Endothelial cell of umbilical vein (primary cell): ENCODE data around the gene LEO1. TPM values are rescaled to one million over a fixed set of nuclear protein-coding genes. Genes with fewer than 3 reads are reported as not detected.

Experiments used
- BruUV-seq: library from RNA; stranded (reverse); fragments of 400-500 nt; replicated peaks from 2 replicates; lab custom pipeline; 2021; lab: Mats Ljungman, UMichigan
- CTCF ChIA-PET: fragments of 300-600, 350-600 bp; sonication (Branson Sonifier 250); formaldehyde crosslinking; loops from one replicate; lab custom pipeline; 2021; ENCODE audit warnings: antibody characterized with exemption, inconsistent platforms; lab: Charles Lee
- POLR2A ChIA-PET: fragments of 300-600, 350-600 bp; sonication (Branson Sonifier 250); formaldehyde crosslinking; loops from one replicate; lab custom pipeline; 2021; ENCODE audit warnings: antibody characterized with exemption, inconsistent platforms; lab: Charles Lee
- DNase-seq: peaks from one replicate; pipeline ENCODE4 v3.0.0-alpha.2; 2011; ENCODE audit warnings: low read depth, low spot score
- FAIRE-seq: peaks from 2 replicates; lab custom pipeline; 2011; peaks lifted over from hg19 to GRCh38; lab: Jason Lieb, UNC
- H2AFZ ChIP-seq: 2 replicates; pipeline ENCODE4 v1.6.0; 2012; ENCODE audit warnings: low read depth, low read length, control low read depth, inconsistent platforms
- H3K27ac ChIP-seq: 2 replicates; pipeline ENCODE4 v1.5.1; 2011; ENCODE audit warnings: low read depth, mild to moderate bottlenecking, control low read depth, low read length, moderate library complexity; ENCODE audit not compliant: insufficient read depth
- H3K27me3 ChIP-seq, 2 experiments: 2 replicates each; pipeline versions ENCODE4 v1.6.0 to v1.6.1; 2011; ENCODE audit warnings: low read length in 2 of 2, mixed read lengths in 1 of 2; ENCODE audit not compliant: control insufficient read depth in 2 of 2, insufficient read depth in 2 of 2
- H3K36me3 ChIP-seq, 2 experiments: 2 replicates in 1 of 2; 3 replicates in 1 of 2; pipeline ENCODE4 v1.5.1; 2011; ENCODE audit warnings: low read length in 2 of 2, mild to moderate bottlenecking in 1 of 2, moderate library complexity in 1 of 2; ENCODE audit not compliant: control insufficient read depth in 2 of 2, insufficient read depth in 2 of 2; ENCODE audit errors: extremely low read depth in 1 of 2
- H3K4me1 ChIP-seq: 3 replicates; pipeline ENCODE4 v1.5.1; 2011; ENCODE audit warnings: mild to moderate bottlenecking, low read length; ENCODE audit not compliant: control insufficient read depth, insufficient read depth; ENCODE audit errors: extremely low read depth
- H3K4me2 ChIP-seq: 2 replicates; pipeline ENCODE4 v1.6.1; 2011; ENCODE audit warnings: low read length, control low read depth, mixed read lengths; ENCODE audit not compliant: insufficient read depth
- H3K4me3 ChIP-seq, 3 experiments: fragments of 200-600 bp in 1 of 3; sonication (generic), shearing (Covaris generic) in 1 of 3; replicated peaks in 1 of 3; 2 replicates each; pipeline ENCODE4 v1.5.1; 2011 to 2016; ENCODE audit warnings: control low read depth in 3 of 3, low read length in 3 of 3, mild to moderate bottlenecking in 2 of 3, inconsistent platforms in 1 of 3, low read depth in 1 of 3, moderate library complexity in 1 of 3; ENCODE audit not compliant: insufficient read depth in 1 of 3
- H3K79me2 ChIP-seq: 2 replicates; pipeline ENCODE4 v1.6.0; 2012; ENCODE audit warnings: low read length, inconsistent platforms; ENCODE audit not compliant: control insufficient read depth, insufficient read depth
- H3K9ac ChIP-seq: replicated peaks from 2 replicates; pipeline ENCODE3; 2011; ENCODE audit warnings: low read length, control low read depth; ENCODE audit not compliant: insufficient read depth; ENCODE audit errors: extremely low read depth
- H3K9me1 ChIP-seq: replicated peaks from 3 replicates; pipeline ENCODE4 v1.6.0; 2011; ENCODE audit warnings: mild to moderate bottlenecking, low read length; ENCODE audit not compliant: control insufficient read depth, insufficient read depth; ENCODE audit errors: extremely low read depth
- H3K9me3 ChIP-seq: replicated peaks from 2 replicates; pipeline ENCODE4 v1.5.1; 2012; ENCODE audit warnings: low read length, inconsistent platforms; ENCODE audit not compliant: control insufficient read depth, insufficient read depth
- H4K20me1 ChIP-seq: replicated peaks from 2 replicates; pipeline ENCODE3; 2011; ENCODE audit warnings: mild to moderate bottlenecking, low read length; ENCODE audit not compliant: control insufficient read depth, insufficient read depth; ENCODE audit errors: extremely low read depth
- EZH2 ChIP-seq: IDR thresholded peaks from 2 replicates; pipeline ENCODE4 v1.6.1; 2012; ENCODE audit warnings: borderline replicate concordance, low read depth, mild to moderate bottlenecking, moderate library complexity, low read length, inconsistent platforms; ENCODE audit not compliant: severe bottlenecking
- FOS ChIP-seq: IDR thresholded peaks from 2 replicates; pipeline ENCODE4 v1.6.1; 2011; ENCODE audit warnings: mild to moderate bottlenecking, low read length, moderate library complexity, borderline replicate concordance; ENCODE audit not compliant: insufficient read depth
- GATA2 ChIP-seq: IDR thresholded peaks from 2 replicates; pipeline ENCODE4 v1.7.0; 2011; ENCODE audit warnings: low read depth, mild to moderate bottlenecking, moderate library complexity, mixed read lengths, low read length; ENCODE audit not compliant: insufficient read length, insufficient read depth
- JUN ChIP-seq: IDR thresholded peaks from 2 replicates; pipeline ENCODE4 v1.6.1; 2011; ENCODE audit warnings: borderline replicate concordance, low read depth; ENCODE audit not compliant: insufficient read length, insufficient read depth
- MYC ChIP-seq: IDR thresholded peaks from one replicate; pipeline ENCODE4 v1.6.1; 2011; ENCODE audit warnings: mild to moderate bottlenecking, low read depth, low read length
- POLR2A ChIP-seq: IDR thresholded peaks from 2 replicates; pipeline ENCODE4 v1.6.1; 2012; ENCODE audit warnings: low read depth, mild to moderate bottlenecking, control low read depth, low read length
- POLR2AphosphoS5 ChIP-seq: IDR thresholded peaks from 2 replicates; pipeline ENCODE4 v1.6.1; 2012; ENCODE audit warnings: low read depth, mild to moderate bottlenecking, control low read depth, low read length, moderate library complexity; ENCODE audit not compliant: insufficient read depth
- dilution Hi-C: fragments of 300-500 bp; cut with MboI; formaldehyde crosslinking; loops from one replicate; pipeline ENCODE4 v1.15.0; 2019; ENCODE audit warnings: low sequenced_read_pairs; ENCODE audit not compliant: extremely low pct_ligation_motif_present
- intact Hi-C: fragments of 100-400 bp; cut with micrococcal nuclease; formaldehyde crosslinking; loops from one replicate; pipeline ENCODE4 v1.10.0; 2022
- polyA plus RNA-seq, 4 experiments: library from polyadenylated mRNA; depleted of rRNA in 3 of 4; stranded (reverse) in 3 of 4; unstranded in 1 of 4; fragments of >200 nt; gene quantifications; 2 replicates each; pipeline versions ENCODE4 v1.2.1 to v1.2.3, GENCODE V29; 2011 to 2012; ENCODE audit warnings: missing spikeins in 1 of 4
- total RNA-seq: library from RNA; stranded (reverse); gene quantifications from 2 replicates; pipeline ENCODE4 v1.2.3, GENCODE V29; 2021
- TF ChIP-seq, protein P1 (sequence below): IDR thresholded peaks from 2 replicates; pipeline ENCODE4 v1.6.1; 2011; ENCODE audit not compliant: insufficient read depth, insufficient read length
- TF ChIP-seq, protein P2 (sequence below), 2 donors: IDR thresholded peaks; 1 replicate in 1 of 2; 2 replicates in 1 of 2; pipeline ENCODE4 v1.5.1; 2011; ENCODE audit warnings: low read length in 2 of 2, mild to moderate bottlenecking in 2 of 2, moderate library complexity in 2 of 2, control low read depth in 1 of 2, inconsistent platforms in 1 of 2, low read depth in 1 of 2; ENCODE audit not compliant: insufficient read depth in 1 of 2; ENCODE audit errors: extremely low read depth in 1 of 2

LEO1 gene
- total and polyA plus RNA-seq, 2 donors (not counting 3 experiments of a cell fraction or from before 2014, with no cell fraction given), result 1.3 to 28.0 TPM

DNA sequence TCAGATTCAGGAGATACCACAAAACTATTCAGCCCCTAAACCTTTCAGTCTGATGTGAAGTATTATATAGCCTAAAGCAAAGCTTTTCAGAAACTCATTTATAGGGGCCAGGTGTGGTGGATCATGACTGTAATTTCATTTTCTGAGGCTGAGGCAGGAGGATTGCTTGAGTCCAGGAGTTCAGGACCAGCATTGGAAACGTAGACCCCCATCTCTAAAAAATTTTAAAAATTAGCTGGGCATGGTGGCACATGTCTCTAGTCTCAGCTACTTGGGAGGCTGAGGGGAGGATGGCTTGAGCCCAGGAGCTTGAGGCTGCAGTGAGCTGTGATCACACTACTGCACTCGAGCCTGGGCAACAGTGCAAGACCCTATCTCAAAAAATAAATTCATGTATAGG lies 82.1 kb downstream of the LEO1 start:
- DNase-seq, result no peak
- POLR2A ChIA-PET, result interaction anchor here (0.7 kb wide), 1 partner anchor 48 kb away, joined by 3 read pairs; no protein-coding TSS in a partner anchor
- intact Hi-C loops (no loop called here), dilution Hi-C loops (no loop called here)
- BruUV-seq, result no TSS peak
- no peaks in the 10 kb centered on the region for H3K9me3 ChIP-seq
- H4K20me1 ChIP-seq, result no peaks in the 10 kb centered on the region
- H3K9me1 ChIP-seq, result no peaks in the 10 kb centered on the region
- no peak overlapping the region for H3K4me3 ChIP-seq
- H3K27ac ChIP-seq, result no peak overlapping the region
- H3K4me2 ChIP-seq, result no peak overlapping the region
- FAIRE-seq, result no peak
- CTCF ChIA-PET, result interaction anchor here (0.8 to 2.8 kb wide), 6 partner anchors 10 to 338 kb away, joined by 3 to 23 read pairs (median 8); no protein-coding TSS in a partner anchor
- H3K27me3 ChIP-seq, result no peaks in the 10 kb centered on the region
- TF ChIP-seq FOS (no peak), POLR2AphosphoS5 (no peak), GATA2 (no peak), EZH2 (no peak), MYC (no peak), JUN (no peak), POLR2A (no peak)
- TF ChIP-seq, protein P1, sequence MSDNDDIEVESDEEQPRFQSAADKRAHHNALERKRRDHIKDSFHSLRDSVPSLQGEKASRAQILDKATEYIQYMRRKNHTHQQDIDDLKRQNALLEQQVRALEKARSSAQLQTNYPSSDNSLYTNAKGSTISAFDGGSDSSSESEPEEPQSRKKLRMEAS, result no peak
- TF ChIP-seq, protein P2, sequence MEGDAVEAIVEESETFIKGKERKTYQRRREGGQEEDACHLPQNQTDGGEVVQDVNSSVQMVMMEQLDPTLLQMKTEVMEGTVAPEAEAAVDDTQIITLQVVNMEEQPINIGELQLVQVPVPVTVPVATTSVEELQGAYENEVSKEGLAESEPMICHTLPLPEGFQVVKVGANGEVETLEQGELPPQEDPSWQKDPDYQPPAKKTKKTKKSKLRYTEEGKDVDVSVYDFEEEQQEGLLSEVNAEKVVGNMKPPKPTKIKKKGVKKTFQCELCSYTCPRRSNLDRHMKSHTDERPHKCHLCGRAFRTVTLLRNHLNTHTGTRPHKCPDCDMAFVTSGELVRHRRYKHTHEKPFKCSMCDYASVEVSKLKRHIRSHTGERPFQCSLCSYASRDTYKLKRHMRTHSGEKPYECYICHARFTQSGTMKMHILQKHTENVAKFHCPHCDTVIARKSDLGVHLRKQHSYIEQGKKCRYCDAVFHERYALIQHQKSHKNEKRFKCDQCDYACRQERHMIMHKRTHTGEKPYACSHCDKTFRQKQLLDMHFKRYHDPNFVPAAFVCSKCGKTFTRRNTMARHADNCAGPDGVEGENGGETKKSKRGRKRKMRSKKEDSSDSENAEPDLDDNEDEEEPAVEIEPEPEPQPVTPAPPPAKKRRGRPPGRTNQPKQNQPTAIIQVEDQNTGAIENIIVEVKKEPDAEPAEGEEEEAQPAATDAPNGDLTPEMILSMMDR (IDR thresholded peaks at IDR 0.05; ENCODE audit: extremely low read depth in 1 of 2, insufficient read depth in 1 of 2, low read depth in 1 of 2, low read length in 2 of 2), result no peak
- peaks cover 3% of the 10 kb centered on the region for H3K79me2 ChIP-seq
- H3K36me3 ChIP-seq, result peaks cover 0 to 5% of the 10 kb centered on the region in 2 experiments
- H3K9ac ChIP-seq, result no peak overlapping the region
- H2AFZ ChIP-seq, result no peak overlapping the region
- peaks cover 5% of the 10 kb centered on the region for H3K4me1 ChIP-seq
